Suprapubic skin (tissue), 4 donors: Measurements from ENCODE around the gene ADCY4. TPM values are rescaled to one million over a fixed set of nuclear protein-coding genes. Genes with fewer than 3 reads are reported as not detected.

Experiments used
- DNase-seq, 2 donors: peaks; one replicate each; pipeline ENCODE4 v3.0.0-alpha.2; 2019; ENCODE audit warnings: low spot score in 2 of 2
- H3K27ac ChIP-seq: fragments of 200-600 bp; sonication (generic); one replicate; pipeline ENCODE4 v1.5.1; 2019
- H3K27me3 ChIP-seq: fragments of 200-600 bp; sonication (generic); one replicate; pipeline ENCODE4 v1.5.1; 2019
- H3K36me3 ChIP-seq: fragments of 200-600 bp; sonication (generic); one replicate; pipeline ENCODE4 v1.5.1; 2019
- H3K4me1 ChIP-seq: fragments of 200-600 bp; sonication (generic); one replicate; pipeline ENCODE4 v1.5.1; 2019
- H3K4me3 ChIP-seq: fragments of 200-600 bp; sonication (generic); one replicate; pipeline ENCODE4 v1.5.1; 2019; ENCODE audit warnings: mild to moderate bottlenecking
- H3K9me3 ChIP-seq: fragments of 200-600 bp; sonication (generic); one replicate; pipeline ENCODE4 v1.5.1; 2019
- EP300 ChIP-seq: sonication (generic); formaldehyde crosslinking; IDR thresholded peaks from one replicate; pipeline ENCODE4 v1.6.1; 2017; ENCODE audit warnings: antibody characterized with exemption
- POLR2A ChIP-seq, 2 donors: fragments of 450-650 bp; IDR thresholded peaks; one replicate each; pipeline ENCODE4 v1.6.1; 2017; ENCODE audit warnings: antibody characterized with exemption in 2 of 2, mild to moderate bottlenecking in 2 of 2, moderate library complexity in 2 of 2
- POLR2AphosphoS5 ChIP-seq, 3 donors: sonication (generic); formaldehyde crosslinking; IDR thresholded peaks; one replicate each; pipeline ENCODE4 v1.6.1; 2017; ENCODE audit warnings: antibody characterized with exemption in 3 of 3
- WGBS: methylation state at CpG from one replicate; pipeline ENCODE4 v1.1.5; 2018; 5-methylcytosine and 5-hydroxymethylcytosine counted together
- total RNA-seq, 4 donors: library from RNA; depleted of rRNA; stranded (reverse); fragments of >200 nt; gene quantifications; one replicate each; pipeline ENCODE4 v1.1.0, GENCODE V29; 2016
- TF ChIP-seq, protein P1 (sequence below), 2 donors: fragments of 200-600 bp in 1 of 2; fragments of 450-650 bp in 1 of 2; sonication (generic) in 1 of 2; IDR thresholded peaks; one replicate each; pipeline ENCODE4 v1.5.1; 2016 to 2019; ENCODE audit warnings: antibody characterized with exemption in 2 of 2, mild to moderate bottlenecking in 1 of 2, moderate library complexity in 1 of 2

Gene ADCY4
- total RNA-seq, 4 donors from 2014 or later = 3.9 to 33.2 (median 13.9) TPM

DNA sequence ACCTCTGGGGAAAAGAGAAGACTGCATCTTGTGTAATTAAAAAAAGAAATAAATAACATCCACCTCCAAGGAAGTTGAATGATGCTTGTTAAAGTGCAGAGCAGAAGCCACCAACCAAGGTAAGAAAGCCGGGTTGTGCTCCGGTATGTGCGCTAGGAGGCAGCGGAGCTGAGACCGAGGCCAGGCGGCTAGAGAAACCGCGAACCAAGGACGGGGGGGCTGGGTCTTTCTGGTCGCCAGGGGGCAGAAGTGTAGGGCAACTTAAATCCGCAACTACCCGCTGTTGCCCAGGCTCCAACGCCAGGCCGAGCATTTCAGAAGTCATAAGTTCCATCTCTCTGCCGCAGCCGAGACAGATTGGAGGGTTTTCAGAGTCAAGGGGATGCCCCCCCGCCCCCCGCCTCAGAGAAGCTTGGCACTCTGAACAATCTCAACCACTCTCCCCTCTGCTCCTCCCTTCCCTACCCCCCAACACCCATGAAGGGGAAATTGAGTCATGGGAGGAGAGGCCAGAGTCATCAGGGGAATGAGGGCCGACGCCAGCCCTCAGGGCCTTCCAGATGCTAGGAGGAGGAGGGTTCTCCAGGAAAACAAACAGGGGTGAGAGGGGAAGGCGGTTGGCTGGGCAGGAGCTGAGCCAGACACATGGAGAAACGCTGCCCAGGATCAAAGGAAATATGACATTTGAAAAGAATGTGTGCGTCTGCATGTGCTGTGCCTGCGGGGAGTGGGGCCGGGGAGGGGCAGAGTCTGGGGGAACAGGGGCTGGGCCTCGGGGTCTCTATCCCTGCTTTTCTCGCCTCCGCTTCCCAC, 30.9 kb upstream of the ADCY4 start:
- Histone ChIP-seq H3K9me3 (no peaks in the 10 kb centered on the region), H3K36me3 (no peaks in the 10 kb centered on the region), H3K27me3 (peaks cover 3% of the 10 kb centered on the region), H3K27ac (peak overlapping the region; percentile 94), H3K4me3 (peak overlapping the region; percentile 63), H3K4me1 (peaks cover 46% of the 10 kb centered on the region)
- TF ChIP-seq EP300 (no peak), POLR2AphosphoS5 (IDR thresholded peaks at IDR 0.05) (peak in 1 of 3 donors; percentile 21)
- TF ChIP-seq, protein P1, sequence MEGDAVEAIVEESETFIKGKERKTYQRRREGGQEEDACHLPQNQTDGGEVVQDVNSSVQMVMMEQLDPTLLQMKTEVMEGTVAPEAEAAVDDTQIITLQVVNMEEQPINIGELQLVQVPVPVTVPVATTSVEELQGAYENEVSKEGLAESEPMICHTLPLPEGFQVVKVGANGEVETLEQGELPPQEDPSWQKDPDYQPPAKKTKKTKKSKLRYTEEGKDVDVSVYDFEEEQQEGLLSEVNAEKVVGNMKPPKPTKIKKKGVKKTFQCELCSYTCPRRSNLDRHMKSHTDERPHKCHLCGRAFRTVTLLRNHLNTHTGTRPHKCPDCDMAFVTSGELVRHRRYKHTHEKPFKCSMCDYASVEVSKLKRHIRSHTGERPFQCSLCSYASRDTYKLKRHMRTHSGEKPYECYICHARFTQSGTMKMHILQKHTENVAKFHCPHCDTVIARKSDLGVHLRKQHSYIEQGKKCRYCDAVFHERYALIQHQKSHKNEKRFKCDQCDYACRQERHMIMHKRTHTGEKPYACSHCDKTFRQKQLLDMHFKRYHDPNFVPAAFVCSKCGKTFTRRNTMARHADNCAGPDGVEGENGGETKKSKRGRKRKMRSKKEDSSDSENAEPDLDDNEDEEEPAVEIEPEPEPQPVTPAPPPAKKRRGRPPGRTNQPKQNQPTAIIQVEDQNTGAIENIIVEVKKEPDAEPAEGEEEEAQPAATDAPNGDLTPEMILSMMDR (IDR thresholded peaks at IDR 0.05) = peak; percentile 86 to 87
- DNase-seq = peak; percentile 93 to 94
- 5% methylated on average over 28 of the region's 28 CpGs for WGBS

DNA sequence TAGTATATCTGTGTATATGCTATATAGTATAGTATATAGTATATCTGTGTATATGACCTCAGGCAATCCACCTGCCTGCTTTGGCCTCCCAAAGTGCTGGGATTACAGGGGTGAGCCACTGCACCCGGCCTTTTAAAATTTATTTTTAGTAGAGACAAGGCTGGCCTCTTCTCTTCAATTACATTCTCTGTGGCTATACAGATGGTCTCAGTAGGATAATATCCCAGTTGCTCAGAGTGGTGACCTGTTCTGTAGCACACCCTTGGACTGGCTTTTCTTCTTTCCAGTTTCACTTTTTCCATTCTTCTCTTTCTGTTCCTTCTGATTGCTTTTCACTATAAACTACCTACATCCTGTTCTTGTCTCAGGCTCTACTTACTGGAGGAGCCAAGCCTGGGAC, 30.0 kb upstream of the ADCY4 start:
- Histone ChIP-seq H3K4me1 (peaks cover 46% of the 10 kb centered on the region), H3K36me3 (no peaks in the 10 kb centered on the region), H3K9me3 (no peaks in the 10 kb centered on the region), H3K27me3 (peaks cover 3% of the 10 kb centered on the region), H3K4me3 (no peak overlapping the region), H3K27ac (no peak overlapping the region)
- WGBS = 69% methylated on average over 1 of the region's 1 CpG
- TF ChIP-seq POLR2AphosphoS5 (IDR thresholded peaks at IDR 0.05) (no peak), EP300 (no peak), POLR2A (IDR thresholded peaks at IDR 0.05) (no peak)
- TF ChIP-seq, protein P1 (IDR thresholded peaks at IDR 0.05) = no peak
- no peak for DNase-seq

DNA sequence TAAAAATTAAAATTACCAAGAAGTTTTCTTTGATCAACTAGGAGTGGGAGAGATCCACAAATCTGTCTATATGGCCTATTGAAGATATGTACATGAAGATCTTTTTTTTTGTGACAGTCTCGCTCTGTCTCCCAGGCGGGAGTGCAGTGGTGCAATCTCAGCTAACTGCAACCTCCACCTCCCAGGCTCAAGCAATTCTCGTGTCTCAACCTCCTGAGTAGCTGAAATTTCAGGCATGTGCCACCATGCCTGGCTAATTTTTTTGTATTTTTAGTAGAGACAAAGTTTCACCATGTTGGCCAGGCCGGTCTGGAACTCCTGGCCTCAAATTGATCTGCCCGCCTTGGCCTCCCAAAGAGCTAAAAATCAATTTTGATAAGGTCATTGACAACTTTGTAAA, 28.5 kb upstream of the ADCY4 start:
- H3K4me3 ChIP-seq = no peak overlapping the region
- DNase-seq = no peak

DNA sequence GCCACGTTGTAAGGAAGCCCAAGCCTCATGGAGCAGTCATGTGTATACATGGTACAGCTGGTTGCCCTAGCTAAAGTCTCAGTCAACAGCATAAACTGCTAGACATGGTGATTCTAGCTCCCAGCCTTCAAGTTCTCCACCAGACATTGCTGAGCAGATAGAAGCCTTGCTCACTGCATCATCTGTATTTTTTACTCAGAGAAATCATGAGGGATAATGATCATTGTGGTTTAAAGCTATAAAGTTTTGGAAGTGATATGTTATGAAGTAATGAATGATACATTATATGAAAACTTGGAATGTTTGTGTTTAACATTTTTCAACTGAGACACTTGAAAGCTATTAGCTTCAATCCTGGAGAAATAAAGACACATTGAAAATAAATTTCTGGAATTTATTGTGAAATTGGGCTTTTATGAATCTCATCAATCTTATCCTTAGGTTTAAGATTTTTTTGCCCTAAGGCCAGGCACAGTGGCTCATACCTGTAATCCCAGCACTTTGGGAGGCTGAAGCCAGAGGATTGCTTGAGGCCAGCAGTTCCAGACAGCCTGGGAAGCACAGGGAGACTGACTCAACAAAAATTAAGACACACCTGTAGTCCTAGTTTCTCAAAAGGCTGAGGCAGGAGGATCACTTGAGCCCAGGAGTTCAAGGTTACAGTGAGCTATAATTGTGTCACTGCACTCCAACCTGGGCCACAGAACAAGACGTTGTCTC, 27.5 kb upstream of the ADCY4 start:
- Histone ChIP-seq H3K4me3 (no peak overlapping the region), H3K27me3 (no peaks in the 10 kb centered on the region), H3K4me1 (peaks cover 27% of the 10 kb centered on the region), H3K36me3 (no peaks in the 10 kb centered on the region), H3K27ac (no peak overlapping the region), H3K9me3 (no peaks in the 10 kb centered on the region)
- no peak for DNase-seq
- 69% methylated on average over 2 of the region's 2 CpGs for WGBS
- TF ChIP-seq, protein P1 (IDR thresholded peaks at IDR 0.05) = no peak
- TF ChIP-seq EP300 (no peak), POLR2AphosphoS5 (IDR thresholded peaks at IDR 0.05) (no peak), POLR2A (IDR thresholded peaks at IDR 0.05) (no peak)

More for the DNA sequence above, 28.5 kb upstream of the ADCY4 start:
- WGBS = 87% methylated on average over 5 of the region's 5 CpGs
- Histone ChIP-seq H3K27me3 (peaks cover 3% of the 10 kb centered on the region), H3K36me3 (no peaks in the 10 kb centered on the region), H3K4me1 (peaks cover 37% of the 10 kb centered on the region), H3K9me3 (no peaks in the 10 kb centered on the region), H3K27ac (no peak overlapping the region)
- TF ChIP-seq, protein P1 (IDR thresholded peaks at IDR 0.05) = no peak
- TF ChIP-seq EP300 = no peak
- TF ChIP-seq POLR2A (IDR thresholded peaks at IDR 0.05) = no peak
- TF ChIP-seq POLR2AphosphoS5 (IDR thresholded peaks at IDR 0.05) = no peak

DNA sequence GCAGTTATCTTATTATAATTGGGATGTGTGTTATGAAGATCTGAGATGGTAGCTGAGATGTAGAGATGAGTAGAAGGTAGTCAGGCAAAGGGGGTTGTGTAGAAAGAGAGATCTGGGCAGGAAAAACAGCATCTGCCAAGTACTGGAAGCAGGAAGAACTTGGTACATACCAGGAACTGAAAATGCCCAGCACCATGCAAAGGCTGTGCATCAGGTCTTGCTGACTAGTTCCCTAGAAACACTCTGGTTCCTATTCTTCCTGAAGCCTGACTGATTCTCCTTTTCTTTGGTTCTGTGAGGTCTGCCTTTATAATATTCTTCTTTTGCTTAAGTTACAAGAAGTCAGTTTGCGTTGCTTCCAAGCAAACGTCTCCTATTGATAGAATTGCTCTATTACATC, 26.5 kb upstream of the ADCY4 start:
- Histone ChIP-seq H3K36me3 (no peaks in the 10 kb centered on the region), H3K4me3 (no peak overlapping the region), H3K9me3 (no peaks in the 10 kb centered on the region), H3K4me1 (peaks cover 16% of the 10 kb centered on the region), H3K27ac (no peak overlapping the region), H3K27me3 (no peaks in the 10 kb centered on the region)
- TF ChIP-seq POLR2A (IDR thresholded peaks at IDR 0.05) (no peak), POLR2AphosphoS5 (IDR thresholded peaks at IDR 0.05) (no peak), EP300 (no peak)
- TF ChIP-seq, protein P1 (IDR thresholded peaks at IDR 0.05) = no peak
- WGBS = 80% methylated on average over 2 of the region's 2 CpGs
- DNase-seq = no peak
